NCI-H1694 (cell line): ENCODE results near the gene KREMEN1.

Experiments used
- DNase-seq: peaks from one replicate; lab custom pipeline; 2025; lab: John Stamatoyannopoulos, UW

KREMEN1 gene

DNA sequence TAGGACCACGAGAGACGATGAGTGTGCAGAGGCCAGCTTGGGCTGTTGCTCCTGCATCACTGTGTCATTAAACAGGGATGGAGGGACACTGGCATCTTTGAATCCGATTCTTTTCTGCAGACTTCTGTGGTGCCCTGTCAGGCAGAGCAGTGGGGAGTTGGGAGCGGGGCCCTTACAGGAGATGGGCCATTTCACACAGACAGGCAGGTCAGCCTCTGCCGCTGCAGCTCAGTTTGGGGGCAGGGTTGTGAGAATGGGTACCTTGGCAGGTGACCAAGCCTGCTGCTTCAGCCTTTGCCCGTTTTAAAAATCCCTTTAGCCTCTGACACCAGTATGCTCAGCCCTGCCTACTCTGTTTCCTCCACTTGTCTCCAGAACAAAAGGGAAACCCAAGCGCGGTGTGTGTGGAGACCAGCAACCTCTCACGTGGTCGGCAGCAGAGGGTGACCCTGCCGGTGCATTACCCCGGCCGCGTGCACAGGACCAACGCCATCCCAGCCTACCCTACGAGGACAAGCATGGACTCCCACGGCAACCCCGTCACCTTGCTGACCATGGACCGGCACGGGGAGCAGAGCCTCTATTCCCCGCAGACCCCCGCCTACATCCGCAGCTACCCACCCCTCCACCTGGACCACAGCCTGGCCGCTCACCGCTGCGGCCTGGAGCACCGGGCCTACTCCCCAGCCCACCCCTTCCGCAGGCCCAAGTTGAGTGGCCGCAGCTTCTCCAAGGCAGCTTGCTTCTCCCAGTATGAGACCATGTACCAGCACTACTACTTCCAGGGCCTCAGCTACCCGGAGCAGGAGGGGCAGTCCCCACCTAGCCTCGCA is 23.8 kb upstream of the KREMEN1 start:
- no peak for DNase-seq

DNA sequence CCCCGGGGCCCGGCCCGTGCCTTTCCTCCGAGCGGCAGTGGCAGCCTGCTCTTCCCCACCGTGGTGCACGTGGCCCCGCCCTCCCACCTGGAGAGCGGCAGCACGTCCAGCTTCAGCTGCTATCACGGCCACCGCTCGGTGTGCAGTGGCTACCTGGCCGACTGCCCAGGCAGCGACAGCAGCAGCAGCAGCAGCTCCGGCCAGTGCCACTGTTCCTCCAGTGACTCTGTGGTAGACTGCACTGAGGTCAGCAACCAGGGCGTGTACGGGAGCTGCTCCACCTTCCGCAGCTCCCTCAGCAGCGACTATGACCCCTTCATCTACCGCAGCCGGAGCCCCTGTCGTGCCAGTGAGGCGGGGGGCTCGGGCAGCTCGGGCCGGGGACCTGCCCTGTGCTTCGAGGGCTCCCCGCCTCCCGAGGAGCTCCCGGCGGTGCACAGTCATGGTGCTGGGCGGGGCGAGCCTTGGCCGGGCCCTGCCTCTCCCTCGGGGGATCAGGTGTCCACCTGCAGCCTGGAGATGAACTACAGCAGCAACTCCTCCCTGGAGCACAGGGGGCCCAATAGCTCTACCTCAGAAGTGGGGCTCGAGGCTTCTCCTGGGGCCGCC is 23.1 kb upstream of the KREMEN1 start:
- DNase-seq, result no peak

DNA sequence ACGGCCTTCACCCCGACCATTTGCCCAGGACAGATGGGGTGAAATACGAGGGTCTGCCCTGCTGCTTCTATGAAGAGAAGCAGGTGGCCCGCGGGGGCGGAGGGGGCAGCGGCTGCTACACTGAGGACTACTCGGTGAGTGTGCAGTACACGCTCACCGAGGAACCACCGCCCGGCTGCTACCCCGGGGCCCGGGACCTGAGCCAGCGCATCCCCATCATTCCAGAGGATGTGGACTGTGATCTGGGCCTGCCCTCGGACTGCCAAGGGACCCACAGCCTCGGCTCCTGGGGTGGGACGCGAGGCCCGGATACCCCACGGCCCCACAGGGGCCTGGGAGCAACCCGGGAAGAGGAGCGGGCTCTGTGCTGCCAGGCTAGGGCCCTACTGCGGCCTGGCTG is 22.4 kb upstream of the KREMEN1 start:
- no peak for DNase-seq

DNA sequence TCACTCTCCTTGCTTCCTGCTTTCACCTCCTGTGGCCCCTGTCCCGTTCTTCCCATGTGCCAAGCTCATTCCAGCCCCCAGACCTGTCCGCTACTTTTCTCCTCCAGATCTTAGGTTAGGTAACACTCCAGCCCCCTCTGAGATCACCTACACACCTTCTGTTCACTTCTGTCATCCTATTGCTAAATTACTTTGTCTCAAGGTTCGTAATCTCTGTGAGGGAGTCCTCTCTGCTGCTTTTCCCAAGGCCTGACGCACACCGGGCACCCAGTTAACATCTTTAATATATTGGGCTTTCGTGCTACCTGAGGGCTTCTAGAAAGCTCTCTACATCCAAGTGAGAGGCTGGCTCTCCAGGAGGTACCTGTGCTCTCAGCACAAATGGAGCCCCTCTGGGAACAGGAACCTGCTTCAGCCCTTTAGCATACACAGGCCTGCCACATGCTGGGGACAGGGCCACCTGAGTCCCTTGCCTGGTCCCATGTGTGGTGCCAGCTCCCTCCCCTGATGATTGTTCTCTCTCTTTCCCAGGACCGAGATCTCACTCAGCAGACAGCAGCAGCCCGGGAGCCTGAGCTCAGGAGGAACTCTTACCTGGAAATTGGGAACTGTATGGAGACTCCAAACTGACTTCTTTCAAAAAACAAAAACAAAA is 19.7 kb upstream of the KREMEN1 start:
- no peak for DNase-seq

DNA sequence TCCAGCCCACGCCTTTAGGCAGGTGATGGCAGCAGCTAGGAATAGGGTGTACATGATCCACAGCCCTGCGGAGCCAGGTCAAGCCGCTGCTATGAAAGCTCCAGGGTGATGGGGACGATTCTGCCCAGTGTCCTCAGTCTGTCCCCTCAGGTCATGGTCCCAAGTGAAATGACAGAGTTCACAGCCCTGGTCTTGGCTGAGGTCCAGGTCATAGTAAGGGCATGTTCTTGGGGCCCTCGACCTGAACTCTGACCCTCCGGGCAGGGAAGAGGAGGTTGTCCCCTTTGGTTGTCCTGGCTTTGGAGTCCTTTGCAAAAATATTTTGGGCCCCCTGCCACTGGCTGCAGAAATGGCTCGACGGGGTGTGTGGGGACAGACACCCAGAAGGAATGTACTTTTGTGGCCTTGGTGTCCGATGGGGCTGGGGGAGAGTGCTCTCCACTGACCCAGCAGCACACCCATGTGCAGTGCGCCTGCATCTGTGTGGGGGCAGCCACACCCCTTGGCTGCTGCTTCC is 18.5 kb upstream of the KREMEN1 start:
- no peak for DNase-seq

DNA sequence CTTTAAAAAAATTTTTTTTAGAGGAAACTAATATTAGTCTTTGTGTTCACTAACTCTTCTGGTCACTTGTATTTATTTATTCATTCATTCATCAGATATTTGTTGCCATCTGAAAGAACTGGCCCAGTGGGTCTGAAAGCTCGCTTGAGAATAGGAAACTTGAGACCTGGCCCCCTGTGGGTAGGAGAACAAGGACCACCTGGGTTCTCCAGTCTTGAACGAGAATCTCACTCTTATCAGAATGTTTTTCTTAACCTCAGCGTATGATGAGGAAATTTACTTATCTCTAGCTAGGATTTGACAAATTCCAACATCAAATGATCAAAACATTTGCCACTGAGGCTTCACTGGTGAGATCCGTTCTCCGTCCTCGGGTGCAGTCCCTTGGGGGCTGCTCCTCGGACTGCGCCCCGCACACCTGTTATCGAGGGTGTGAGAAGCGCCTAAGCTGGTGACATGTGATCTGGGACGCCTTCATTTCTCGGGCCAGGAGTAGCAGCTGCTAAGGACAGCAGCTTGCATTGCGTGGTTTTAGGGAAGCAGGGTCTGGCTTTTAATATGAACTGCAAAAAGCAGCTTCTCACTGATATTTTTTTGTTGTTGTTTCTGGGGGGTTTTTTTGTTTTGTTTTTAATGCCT is 17.5 kb upstream of the KREMEN1 start:
- no peak for DNase-seq

DNA sequence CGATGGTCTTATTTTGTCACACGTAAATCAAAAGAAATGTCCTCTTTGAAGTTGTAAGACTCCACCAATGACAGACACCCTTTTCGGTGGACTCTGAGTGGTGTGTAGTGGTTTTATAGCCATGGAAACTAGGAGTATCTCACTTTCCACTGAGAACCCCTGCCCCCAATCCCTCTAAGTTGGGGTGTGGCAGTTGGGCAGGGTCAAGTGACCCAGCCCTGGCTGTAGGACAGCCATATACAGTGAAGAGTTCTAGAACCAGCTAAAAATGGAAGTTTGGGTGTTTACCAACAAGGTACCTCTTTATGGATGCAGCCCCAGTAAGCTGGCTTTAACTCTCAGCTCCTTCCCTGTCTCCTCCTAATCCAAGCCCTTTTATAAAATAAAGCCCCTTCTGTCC is 16.4 kb upstream of the KREMEN1 start:
- DNase-seq, result no peak

DNA sequence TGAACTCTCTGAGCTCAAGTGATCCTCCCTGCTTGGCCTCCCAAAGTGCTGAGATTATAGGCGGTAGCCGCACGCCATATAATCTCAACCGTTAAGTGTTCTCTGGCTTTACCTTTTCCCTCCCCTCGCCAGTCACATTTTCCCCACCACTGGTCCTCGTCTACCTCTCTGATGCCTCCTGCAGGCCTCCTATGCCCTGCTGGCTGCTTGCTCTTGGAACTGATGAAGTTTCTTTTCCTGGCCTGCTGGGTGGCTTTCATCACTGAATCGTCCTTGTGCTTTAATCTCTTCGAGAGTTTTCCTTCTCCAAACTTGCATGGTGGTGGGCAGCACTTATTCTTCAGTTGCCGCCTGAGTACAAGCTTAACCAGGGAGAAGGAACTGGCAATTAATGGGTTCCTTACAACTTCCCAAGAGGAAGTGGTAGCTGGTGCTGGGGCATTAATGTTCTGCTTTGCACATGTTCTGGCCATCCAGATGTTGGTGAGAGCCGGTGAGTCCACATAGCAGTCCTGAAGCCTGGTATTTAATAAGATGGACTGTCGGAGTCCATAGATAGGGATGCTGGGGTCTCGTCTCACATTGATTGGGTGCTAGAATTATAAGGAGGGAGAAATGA is 12.5 kb upstream of the KREMEN1 start:
- no peak for DNase-seq

DNA sequence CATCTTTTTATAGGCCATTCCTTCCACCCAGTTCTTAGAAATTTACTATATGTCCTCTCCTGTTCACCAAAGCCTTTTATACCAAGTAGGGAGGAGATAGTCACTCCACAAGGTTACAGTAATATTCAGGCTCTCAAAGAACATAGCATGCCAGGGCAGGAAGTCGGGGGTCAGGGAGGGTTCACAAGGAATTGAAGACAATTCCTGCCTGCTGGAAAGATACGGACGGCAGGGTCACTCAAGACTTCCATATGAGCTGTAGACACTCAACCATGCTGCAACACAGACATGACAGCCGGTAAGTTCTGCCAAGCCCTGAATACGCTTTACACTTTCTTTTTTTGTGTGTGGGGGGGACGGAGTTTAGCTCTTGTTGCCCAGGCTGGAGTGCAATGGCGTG is 11.9 kb upstream of the KREMEN1 start:
- no peak for DNase-seq

DNA sequence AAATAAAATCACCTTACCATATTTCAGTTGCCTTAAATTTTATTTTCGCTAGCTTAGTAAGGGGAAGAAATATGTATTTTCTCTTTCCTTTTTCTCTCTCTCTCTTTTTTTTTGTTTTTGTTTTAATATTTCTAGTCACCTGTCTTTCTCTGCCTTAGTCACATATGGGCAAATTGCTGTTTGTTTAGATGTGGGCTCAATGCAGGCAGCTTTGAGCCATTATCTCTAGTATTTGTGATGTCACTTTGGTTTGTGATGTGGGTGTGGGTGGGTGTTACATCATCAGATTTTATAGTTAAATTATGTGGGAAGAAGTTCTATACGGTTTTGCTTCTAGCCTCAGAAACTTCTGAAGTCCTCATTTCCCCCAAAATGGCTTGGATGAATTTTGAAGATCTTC is 11.1 kb upstream of the KREMEN1 start, which contains the start of gene C22orf31:
TSS of gene C22orf31 (minus strand) at position 59 of the 400 bp plus-strand sequence. CDS start at position 20, 39 bp downstream.
- no peak for DNase-seq

DNA sequence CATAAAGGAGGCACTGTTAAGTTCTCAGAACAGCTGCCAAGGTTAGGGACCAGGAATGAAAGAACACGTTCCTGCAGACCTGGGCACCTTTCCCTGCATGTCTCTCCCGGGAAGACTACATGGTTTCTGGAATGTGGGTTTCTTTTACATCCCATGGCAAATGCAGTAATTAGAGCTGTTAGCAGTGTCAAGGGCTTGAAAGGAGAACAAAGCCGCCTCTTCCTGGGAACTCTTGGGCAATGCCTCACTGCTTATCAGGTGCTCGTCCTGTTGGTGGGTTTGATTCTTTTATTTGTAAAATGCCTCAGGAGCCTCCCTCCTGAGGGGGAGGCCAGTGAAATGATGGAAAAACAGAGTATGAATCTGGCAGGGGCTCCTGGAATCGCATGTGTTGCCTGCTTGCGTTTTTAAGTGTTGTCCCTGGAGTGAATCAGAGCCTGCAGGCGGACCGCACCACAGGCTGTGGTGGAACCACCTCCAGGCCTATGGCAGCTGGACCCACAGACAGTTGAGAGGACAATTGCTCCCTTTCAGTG is 10.5 kb upstream of the KREMEN1 start:
- no peak for DNase-seq

DNA sequence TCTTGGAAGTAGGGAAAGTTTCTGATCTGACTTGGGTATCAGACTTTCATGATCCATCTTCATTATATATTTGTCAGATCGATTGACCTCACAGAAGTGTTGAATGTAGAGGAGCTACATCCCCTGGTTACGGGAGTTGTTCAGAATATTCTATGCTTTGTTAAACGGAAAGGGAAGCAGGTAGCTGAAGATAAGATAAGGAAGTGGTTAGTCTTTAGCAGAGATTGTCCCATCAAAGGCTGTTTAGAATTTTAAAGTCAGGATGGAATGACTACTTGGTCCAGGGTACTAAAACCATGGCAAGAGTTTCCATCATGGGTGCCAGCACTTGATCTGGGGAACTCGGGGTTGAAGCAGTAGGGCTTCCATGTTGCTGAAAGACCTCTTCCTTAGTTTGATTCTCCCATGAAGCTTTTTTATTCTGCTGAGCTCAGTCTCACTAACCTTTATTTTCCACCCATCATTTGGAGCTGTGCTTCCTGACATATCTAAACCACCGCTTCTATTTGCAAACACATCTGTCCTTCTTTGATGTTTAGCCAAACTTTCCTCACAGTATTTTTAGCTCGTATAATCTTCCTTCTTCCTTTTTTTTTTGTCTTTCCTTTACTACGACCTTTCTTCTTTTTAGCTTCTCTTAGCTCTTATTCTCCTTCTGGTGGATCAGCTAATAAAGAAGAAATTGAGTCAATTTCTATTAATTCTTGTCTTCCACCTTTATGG is 7.2 kb upstream of the KREMEN1 start:
- no peak for DNase-seq

DNA sequence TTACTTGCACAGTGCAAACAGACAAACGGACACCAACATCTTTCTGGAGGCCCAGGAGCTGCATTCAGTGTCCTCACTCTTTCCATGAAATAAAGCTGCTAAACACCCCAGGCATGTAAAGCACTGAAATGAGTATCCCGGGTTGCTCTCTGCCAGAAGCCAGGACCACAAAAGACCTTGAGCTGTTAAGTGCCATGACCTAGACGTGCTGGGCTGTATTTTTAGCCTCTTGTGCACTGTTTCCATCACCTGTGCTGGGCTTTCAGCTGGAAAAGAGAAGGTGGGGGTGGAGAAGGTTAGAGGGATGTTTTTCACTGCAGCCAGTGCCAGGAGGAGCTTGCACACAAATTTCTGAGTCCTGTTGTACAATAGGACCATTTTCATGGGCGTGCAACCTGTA is 3.4 kb upstream of the KREMEN1 start:
- DNase-seq, result no peak

DNA sequence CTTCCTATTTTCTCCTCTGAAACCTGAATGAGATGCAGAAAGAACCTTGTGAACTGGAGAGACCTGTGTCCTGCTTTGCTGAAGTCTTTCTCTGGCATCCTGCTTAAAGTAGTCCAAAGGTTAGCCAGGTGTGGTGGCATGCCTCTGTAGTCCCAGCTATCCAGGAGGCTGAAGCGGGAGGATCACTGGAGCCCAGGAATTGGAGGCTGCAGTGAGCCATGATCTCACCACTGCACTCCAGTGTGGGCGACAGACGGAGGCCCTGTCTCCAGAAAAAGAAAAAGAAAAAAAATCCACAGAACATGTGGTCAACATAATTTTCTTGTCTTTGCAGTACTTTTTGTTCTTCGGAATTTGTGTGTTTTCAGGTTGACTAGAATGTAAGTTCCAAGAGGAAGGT is 2.3 kb upstream of the KREMEN1 start:
- DNase-seq, result no peak

DNA sequence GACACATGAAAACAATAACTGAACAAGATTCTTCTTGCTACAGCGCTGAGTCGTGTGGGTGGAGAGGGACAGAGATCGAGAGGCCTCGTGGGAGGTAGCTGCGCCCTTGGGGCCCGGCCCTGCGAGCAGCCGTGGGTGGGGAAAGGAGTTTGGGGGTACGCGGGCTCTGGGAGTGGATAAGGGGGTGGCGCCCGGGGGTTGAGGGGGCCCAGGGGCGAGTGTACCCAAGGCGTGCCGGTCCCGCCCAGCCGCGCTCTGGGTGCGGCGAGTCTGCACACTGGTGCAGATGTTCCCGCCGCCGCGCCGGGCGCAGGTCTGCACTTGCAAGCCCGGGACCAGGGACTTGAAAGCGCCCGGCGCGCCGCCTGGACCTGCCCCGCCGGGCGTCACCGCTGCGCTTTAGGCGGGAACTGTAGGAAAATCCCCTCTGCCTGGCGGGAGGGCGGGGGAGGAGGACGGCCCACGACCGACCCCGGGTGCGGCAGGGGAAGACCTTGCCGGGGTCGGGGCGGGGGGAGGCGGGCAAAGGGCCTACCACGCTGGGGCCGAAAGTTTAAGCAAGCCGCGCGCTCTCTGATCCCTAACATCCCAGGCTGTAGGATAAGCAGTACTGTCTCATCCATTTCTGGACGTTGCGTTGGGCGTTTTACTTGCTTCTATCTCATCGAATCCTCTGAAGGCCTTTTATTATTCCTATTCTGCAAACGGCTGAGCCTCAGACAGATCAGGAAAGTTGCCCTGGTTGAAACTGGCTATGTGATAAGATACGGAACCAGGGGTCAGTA is 1.4 kb upstream of the KREMEN1 start:
- peak; percentile 23 for DNase-seq

DNA sequence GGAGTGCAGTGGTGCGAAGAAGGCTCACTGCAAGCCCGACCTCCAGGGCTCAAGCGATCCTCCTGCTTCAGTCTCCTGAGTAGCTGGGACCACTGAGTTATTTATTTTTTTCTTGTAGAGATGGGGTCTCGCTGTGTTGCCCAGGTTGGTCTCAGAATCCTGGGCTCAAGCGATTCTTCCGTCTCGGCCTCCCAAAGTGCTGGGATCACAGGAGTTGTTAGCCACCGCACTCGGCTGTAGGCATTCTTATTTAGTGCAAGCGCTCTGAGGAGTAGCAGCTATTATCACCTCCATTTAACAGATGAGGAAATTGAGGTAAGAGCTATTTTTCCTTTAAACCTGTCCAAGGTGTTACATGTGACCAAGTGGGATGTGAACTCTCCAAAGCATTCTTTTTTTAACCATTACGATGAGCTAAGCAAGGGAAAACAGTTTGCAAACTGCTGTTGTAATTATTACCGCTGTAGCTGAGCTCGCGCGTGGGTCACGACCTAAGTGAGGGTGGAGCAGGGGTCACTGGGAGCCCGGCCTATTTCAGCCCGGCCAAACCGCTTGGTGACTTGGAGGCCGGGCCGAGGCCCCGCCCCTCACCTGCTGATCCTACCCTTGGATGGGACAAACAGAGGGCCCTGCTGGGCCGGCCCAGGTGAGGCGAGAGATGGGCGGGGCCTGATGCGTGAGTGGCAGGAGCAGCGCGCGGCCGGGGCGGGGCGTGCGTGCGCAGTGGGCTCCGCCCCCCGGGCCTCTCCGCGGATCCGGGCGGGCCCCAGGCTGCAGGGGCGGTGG is 449 bp upstream of the KREMEN1 start:
- DNase-seq, result peak; percentile 44

DNA sequence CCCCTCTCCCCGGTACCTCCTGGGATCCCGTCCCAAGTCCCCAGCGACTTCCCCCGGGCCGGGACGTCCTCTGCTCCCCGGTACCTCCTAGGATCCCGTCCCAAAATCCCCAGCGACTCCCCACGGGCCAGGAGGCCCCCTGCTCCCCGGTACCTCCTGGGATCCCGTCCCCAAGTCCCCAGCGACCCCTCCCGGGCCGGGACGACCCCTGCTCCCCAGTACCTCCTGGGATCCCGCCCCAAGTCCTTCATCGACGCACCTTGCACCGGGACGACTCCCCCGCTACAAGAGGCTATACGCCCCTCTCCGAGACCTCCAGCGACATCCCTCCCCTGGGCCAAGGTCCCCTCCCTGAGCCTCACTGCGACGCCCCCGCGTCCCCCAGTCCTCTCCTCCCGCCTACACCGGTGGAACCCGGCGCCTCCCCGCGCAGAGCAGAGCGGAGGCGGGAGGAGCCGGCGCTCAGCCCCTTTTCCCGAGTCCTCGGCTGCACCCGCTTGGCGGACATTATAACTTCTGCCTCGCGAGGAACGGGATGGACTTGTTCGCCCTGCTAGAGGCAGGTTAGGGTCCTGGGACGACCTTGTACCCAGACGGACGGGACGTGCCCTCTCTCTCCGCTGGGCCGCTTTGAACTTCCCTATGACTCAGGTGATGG is 912 bp downstream of the KREMEN1 start:
- DNase-seq, result no peak

DNA sequence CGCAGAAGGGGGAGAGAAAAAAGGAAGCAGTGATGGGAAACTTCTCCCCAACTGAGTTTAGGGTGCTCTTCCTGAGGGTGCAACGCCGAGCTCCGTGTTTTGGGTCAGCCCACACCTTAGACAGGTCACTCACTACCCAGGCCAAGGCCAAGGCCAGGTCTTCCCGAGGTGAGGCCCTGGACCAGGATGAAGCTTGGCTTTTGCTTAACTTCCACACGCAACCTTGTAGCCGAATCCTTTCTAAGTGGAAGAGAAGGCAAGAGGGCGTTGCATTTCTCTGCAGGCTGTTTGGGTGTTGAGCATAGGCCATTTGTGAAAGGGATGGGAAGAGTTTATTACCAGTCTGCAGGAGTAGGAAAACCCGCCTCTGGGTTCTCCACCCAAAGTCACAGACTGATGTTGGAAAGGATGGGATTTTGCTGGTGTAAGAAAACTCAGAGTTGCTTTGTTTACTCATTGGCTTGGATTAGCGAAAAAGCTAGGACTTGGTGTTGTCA is 1.5 kb downstream of the KREMEN1 start:
- DNase-seq, result no peak
